ENCODE data around the gene SHROOM1.

DNA sequence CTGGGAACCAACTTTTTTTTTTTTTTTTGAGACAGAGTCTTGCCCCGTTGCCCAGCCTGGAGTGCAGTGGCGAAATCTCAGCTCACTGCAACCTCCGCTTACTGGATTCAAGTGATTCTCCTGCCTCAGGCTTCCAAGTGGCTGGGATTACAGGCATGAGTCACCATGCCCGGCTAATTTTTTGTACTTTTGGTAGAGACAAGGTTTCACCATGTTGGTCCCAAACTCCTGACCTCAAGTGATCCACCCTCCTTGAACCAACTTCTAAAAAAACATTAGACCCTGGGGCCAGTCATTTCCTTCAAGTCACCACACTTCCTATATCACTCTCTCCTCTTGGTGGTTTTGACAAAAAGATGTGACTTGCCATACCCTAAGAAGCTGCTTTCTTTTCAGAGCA is 10.9 kb upstream of the SHROOM1 start:
- TF ChIP-seq, protein P1, sequence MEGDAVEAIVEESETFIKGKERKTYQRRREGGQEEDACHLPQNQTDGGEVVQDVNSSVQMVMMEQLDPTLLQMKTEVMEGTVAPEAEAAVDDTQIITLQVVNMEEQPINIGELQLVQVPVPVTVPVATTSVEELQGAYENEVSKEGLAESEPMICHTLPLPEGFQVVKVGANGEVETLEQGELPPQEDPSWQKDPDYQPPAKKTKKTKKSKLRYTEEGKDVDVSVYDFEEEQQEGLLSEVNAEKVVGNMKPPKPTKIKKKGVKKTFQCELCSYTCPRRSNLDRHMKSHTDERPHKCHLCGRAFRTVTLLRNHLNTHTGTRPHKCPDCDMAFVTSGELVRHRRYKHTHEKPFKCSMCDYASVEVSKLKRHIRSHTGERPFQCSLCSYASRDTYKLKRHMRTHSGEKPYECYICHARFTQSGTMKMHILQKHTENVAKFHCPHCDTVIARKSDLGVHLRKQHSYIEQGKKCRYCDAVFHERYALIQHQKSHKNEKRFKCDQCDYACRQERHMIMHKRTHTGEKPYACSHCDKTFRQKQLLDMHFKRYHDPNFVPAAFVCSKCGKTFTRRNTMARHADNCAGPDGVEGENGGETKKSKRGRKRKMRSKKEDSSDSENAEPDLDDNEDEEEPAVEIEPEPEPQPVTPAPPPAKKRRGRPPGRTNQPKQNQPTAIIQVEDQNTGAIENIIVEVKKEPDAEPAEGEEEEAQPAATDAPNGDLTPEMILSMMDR (conservative IDR thresholded peaks at IDR 0.05; ENCODE audit: low read depth, low read length): no peak
- TF ChIP-seq EZH2 (IDR thresholded peaks at IDR 0.05; ENCODE audit: borderline replicate concordance, low read depth, low read length, poor library complexity, severe bottlenecking): no peak
